Fibroblast of skin of scalp (primary cell): ENCODE measurements around the gene SBNO2.

Source experiments
- DNase-seq: peaks from one replicate; pipeline ENCODE4 v3.0.0-alpha.2; 2013

Gene SBNO2

DNA sequence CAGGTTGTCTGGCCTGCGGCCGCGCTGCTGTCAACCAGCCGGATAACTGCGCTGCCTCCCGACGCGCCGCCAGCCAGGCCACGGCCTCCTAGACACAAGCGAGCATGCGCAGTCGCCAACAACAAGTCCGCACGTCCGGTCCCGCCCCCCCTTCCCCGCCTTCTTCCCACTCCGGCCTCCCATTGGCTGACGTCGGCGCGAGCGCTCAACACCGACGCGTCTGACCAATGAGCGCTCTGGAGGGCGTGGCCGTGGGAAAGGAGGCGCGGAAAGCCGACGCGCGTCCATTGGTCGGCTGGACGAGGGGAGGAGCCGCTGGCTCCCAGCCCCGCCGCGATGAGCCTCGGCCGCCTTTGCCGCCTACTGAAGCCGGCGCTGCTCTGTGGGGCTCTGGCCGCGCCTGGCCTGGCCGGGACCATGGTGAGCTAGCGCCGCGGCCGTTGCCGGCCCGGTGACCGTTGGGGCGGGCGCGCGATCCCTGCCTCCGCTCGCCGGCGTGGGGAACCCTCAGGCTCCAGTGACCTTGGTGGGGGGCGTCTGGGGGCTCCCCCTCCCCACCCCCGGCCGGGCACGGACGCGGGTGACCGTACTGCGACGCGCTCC lies 70.3 kb downstream of the SBNO2 start, which contains the start of gene GPX4:
Gene GPX4 (plus strand): TSS at position 287 of the 603 bp plus-strand sequence. CDS start 50 bp downstream, at position 337.
- peak; percentile 100 for DNase-seq

DNA sequence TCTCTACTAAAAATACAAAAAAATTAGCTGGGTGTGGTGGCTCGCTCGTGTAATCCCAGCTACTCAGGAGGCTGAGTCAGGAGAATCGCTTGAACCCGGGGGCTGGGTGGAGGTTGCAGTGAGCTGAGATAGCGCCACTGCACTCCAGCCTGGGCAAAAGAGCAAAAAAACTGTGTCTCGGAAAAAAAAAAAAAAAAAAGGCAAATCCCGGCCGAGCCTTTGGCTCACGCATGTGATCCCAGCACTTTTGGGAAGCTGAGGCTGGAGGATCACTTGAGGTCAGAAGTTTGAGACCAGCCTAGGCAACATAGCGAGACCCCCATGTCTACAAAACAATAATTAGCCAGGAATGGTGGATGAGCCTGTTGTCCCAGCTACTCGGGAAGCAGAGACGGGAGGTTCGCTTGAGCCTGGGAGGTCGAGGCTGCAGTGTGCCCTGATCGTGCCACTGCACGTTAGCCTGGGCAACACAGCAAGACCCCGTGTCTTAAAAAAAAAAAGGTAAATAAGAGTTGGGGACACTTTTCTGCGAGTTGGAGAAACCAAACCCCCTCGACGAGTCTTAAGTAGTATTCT lies 70.8 kb downstream of the SBNO2 start:
- peak; percentile 40 for DNase-seq

DNA sequence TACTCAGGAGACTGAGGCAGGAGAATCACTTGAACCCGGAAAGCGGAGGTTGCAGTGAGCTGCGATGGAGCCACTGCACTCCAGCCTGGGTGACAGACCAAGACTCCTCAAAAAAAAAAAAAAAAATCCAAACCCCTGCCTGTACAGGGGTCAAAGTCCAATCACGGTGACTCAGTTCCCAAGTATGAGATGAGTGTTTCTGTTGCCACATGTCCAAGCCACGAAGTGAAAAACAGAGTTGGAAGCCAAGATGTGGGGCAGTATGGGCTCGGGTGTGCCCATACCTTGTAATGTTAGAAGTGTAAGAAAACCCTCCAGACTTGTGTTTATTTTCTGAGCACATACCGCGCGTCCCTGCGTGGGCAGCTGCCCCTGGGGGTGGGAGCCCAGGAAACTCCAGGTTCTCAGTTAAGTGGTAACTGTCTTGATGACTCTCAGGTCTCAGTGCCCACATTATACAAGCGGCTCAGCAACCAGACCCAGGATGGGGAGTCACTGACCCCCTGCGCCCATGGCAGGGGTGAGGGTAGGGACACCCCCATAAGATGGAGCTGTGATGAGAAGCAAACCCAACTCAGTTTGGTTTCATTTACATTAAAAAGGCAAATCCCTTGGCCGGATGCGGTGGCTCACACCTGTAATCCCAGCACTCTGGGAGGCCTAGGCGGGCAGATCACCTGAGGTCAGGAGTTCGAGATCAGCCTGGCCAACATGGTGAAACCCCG lies 71.5 kb downstream of the SBNO2 start:
- peak; percentile 99 for DNase-seq

DNA sequence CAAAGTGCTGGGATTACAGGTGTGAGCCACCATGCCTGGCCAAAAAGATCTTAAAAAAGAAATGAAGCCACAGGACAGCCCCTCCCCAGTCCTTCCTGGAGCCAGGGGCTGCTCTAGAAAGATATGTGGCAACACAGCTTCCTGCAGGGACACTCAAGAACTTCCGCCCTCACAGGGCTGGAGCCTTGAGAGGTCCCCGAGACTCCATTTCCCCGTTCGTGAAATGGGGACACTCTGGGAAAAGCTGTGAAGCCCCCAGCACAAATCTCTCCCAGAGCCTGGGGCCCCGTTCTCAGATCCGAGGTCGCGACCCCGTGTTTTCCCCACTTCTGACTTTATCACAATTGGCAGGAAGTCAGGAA lies 72.8 kb downstream of the SBNO2 start:
- DNase-seq = no peak

DNA sequence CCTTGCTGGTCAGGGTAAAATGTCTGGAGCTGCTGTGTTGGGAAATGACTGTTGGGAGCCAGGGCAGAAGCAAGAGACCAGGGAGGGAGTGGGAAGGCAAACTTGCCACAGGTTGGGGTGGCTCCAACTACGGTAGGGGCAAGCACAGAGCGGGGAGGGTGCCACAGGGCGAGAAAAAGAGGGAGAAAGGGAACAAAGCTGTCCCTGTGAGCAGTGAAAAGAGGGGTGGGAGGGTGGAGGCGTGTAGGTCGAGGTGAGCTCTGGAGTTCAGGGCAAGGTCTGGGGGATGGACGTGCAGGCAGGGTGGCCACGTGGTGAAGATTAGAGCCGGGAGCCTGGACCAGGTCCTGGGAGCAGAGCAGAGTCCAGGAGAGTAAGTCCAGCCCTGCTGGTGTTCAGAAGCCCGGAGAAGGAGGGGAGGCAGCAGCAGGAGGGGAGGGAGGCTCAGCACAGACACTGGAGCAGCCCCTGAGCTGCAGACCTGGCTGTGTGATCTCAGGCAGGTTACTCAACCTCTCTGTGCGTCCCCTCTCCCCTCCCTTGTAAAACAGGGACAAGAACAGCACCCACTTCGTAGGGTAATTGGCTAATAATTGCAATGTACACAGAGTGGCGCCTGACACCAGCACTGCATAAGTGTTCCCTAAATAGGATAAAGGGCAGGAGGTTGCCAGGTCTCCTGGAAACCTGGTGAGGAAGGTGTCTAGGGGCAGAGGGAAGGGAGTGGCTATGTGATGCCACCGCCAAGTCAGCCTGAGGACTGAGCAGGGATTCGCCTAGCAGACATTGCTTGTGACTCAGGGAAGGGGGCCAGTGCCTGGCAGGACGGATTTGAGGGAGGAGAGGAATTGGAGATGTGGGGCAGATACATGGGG lies 75.7 kb downstream of the SBNO2 start:
- peak; percentile 13 for DNase-seq

DNA sequence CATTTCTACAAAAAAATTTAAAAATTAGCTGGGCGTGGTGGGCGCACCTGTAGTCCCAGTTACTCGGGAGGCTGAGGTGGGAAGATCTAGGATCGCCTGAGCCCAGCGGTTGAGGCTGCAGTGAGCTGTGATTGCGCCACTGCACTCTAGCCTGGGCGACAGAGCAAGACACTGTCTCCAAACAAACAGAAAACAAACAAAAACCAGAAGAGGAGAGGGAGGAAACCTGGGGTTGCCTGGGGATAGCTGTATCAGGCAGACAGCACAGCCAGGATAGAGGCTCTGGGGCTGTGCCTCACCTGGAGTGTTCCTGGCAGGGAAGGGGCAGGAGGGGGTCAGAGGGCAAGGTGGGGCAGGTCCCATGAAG lies 76.3 kb downstream of the SBNO2 start:
- DNase-seq = no peak

DNA sequence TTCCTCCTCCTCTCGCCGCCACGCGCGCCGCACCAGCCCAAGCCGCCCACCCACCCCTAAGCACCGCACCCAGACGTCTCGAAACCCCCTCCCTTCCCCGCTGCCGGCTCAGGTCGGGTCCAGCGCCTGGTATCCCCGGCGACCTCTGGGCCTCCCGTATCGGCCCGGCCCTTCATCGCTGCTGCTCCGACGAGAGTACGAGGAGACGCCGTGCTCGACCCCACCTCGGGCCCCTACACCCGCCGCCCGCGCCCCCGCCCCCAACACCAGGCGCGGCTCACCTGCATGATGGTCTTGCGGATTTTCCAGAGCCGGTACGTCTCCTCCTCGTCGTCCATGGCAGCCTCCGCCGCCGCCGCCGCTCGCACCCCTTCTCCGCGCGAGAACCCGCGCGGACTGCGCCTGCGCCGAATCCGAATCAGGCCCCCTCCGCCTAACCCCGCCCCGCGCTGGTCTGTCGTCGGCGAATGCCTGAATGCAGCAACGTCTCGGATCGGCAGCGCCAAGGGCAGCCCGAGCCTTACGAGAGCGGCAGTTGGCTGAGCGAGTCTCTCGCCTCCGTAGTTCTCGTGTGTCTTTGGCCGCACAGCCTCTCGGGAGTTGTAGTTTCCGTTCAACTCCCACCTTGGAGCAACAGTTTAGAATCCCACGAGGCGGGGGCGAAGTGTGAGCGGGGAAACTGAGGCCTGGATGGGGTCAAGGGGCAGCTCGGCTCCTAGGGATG lies 78.9 kb downstream of the SBNO2 start, which contains the start of gene POLR2E:
Gene POLR2E (minus strand): TSS at position 398 of the 724 bp plus-strand sequence. CDS start 60 bp downstream, at position 338.
- peak; percentile 99 for DNase-seq

DNA sequence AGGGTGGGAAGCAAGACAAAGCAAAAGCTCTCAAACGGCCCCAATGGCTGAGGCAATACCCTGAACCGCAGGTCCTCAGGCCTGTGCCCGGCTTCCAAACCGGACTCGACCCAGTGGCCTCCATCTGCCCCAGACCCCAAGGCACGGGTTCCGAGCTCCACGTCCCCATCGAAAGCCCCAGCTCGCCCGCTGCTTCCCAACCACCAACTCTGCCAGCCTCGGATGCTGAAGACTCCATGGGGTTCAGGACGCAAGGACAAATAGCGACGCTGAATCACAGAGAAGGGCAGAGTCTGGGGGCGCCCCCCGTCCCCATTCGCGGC lies 79.5 kb downstream of the SBNO2 start:
- no peak for DNase-seq

DNA sequence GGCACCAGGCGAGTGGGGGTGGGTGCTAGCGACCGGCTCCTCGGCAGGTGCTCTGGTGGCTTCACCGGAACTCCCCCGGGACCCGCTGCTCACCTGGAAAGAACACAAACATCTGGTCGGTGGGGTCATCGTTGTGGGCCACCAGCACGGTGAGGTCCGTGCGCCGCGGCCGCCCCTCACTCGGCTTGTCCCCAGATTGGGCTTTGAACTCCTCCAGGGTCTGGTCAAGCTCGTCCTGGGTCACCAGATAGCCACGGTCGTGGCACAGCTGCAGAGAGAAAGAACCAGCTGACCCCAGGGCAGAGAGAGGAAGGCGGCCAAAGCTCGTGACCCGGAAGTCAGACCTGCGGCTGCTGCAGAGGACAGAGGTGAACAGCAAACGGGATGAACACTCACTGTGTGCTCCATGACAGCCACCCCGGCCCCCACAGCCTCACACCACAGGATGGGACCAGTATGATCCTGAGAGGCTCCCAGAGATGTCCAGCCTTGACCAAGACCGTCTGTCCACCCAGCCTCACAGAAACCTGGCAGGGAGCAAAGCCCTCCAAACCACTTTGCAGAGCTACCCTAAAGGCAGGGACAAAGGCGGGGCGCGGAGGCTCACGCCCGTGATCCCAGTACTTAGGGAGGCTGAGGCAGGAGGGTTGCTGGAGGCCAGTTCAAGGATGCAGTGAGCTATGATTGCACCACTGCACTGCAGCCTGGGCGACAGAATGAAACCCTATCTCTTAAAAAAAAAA lies 80.1 kb downstream of the SBNO2 start:
- DNase-seq = no peak

DNA sequence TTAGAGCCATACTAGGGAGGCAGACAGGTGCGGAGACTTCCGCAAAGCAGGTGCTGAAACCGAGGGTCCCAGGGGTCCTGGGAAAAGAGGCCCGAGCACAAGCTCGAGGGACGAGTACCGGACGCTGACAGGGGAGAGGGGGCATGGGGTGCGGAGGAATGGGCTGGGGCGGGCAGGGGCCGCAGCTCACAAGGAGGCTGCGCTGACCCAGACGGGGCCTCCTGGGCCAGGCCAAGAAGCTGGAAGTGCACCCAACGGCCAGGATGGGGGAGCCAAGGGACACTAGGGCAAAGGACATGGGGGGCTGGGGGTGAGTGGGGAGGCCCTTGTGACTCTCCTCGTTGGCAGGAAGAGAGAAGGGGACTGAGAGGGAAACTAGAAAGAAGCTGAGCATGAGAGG lies 80.7 kb downstream of the SBNO2 start:
- no peak for DNase-seq

DNA sequence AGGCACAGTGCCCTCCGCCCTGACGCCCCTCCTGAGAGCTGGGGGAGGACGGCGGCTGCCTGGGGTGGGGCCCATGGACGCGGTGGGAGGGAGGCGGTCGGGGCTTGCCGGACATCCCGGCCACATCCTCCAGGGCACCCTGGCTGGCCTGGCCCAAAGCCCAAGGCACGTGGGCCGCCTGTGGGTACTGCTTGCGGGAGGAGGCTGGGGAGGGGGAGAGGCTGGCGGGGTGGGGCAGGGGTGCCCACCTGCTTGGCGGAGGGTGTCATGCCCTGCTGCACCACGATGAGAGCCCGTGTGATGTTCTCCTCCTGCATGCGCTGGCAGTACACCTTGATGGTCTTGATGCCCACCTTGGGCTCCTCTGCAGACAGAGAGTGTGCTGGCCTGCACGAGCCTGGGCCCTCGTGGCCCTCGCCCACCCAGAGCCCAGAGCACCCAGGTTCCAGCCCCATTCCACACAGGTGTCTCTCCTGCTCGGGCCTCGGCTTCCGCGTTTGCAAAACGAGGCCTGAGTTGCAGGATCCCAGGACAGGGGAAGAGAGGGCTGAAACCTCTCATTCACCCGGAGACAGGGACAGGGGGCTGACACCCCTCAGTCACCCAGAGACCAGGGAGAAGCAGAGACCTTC lies 82.4 kb downstream of the SBNO2 start:
- no peak for DNase-seq

DNA sequence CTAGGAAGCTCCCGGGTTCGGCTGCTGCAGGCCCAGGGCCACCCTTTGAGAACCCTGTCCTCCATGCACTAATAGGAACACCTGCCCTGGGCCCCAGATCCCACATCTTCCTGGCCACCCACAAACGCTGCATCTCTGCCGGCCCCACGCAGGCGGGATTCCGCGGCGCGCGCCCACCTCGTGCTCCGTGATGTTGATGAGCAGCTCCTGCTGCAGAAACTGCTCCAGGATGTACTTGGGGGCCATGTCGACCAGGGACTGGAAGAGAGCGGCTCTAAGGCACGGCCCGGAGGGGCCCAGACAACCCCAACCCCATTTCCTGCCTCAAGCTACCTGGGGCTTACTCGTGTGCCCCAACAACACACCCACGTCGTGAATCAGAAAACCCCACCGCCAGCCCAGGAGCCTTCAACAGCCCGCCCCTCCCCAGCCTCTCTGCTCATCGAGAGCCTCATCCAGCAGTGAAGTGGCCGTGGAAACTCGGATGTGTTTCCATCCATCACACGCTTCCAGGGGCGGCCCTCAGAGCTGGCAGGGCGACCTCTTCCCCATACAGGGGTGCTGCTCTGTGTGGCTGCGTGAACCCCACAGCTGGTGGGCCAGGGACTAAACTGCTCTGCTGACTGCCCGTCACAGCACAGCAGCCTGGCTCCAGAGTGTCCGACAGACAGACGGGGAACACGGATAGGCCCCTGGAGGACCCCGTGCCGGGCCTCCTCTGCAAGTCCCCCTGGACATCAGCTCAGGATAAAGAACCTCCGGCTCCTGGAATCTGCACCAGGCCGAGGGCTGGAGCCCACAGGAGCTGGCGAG lies 83.1 kb downstream of the SBNO2 start:
- DNase-seq = no peak

DNA sequence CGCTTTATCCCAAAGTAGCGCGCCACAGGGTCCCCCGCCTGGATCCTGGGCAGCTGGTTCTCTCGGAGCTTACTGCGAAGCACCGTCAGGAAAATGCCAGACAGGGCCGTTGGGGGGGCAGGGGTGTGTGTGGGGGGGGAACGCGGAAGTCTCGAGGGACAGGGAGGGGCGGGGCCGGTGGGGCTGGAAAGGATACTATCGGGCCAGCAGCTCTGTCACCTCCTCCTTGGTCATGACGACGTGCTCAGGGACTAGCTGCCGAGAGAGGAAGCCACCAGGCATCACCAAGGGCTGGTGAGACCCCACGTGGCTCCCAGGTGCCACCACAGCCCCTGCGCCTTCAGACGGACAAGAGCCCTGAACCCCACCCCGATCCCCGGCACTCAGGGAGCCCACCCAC lies 84.2 kb downstream of the SBNO2 start:
- DNase-seq = no peak

DNA sequence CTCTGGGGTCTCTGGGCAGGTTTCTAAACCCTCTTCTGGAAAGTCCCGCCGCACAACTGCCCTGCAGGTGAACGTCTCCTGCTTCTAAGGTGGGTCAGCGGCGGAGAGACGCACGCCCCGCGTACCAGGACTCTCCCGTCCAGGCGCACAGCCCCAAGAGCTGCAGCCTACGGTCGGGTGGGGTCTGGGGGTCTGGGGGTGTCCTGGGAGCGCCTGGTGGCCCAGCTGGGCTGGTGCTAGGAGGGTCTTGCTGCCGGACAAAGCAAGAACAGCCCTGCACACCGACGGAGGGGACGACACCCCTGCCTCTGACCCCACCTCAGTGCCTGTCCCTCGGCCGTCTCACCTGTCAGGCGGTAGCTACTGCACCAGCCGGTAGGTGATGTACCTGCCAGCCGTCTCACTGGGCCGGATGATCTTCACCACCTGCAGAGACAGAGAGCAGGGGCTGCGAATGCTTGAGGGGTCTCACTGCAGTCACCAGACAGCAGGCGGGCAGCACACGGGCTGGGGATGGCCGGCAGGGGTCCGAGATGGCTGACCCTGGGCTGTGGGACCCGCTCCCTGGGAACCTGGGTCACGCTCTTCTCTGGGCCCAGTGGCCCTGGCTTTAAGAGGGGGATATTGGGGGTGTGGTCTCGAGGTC lies 84.8 kb downstream of the SBNO2 start:
- no peak for DNase-seq

DNA sequence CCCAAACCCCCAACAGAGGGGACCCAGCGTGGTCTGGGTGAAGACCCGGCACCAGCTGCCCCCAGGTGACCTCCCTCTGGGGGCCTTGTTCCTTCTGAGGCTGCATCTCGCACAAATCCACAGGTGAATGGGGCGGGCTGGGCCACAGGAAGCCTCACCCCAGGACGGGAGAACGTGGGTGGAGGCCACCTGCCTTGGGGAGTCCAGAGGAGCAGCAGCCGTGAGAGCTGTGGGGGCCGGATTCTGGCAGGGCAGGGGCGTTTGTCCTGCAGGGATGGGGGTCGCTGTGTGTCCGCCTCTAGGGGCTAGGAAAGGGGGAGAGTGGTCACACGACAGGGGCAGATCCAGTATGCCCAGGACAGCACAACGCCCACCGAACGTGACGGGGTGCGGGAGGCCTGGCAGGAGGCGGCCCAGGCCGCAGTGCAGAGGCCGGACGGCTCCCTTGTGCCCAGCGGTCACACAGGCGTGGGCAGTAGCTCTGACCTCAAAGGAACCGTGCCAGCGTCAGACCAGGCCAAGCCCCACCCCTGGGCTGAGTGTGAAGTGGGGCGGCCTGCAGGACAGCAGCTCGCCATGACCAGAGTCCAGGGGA lies 85.6 kb downstream of the SBNO2 start:
- no peak for DNase-seq

DNA sequence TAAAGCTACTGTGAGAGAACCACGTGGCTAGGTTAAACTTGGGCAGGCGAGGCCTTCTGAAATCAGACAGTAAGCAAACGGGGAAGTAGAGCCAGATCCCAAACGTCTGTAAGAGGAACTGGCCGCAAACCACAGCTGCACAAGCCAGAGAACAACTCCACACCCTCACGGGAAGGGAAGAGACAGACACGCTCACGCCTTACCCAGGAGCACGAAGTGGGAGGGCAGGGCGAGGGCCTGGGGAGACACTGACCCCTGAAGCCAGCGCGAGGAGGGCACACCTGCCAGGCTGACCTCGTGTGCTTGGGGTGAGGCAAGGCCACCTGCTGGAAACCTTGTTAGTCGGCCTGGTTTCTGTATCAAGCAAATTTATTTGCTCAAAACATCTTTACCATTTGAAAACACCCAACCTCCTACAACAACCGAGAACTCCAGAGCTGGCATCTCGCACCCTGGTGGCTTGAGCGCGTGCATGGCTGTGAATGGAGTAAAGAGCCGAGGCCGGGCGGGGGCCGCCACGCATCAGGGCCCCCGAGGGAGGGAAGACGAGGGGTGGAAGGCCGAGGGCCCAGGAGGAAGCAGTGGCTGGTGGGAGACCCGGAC lies 86.2 kb downstream of the SBNO2 start:
- DNase-seq = no peak

DNA sequence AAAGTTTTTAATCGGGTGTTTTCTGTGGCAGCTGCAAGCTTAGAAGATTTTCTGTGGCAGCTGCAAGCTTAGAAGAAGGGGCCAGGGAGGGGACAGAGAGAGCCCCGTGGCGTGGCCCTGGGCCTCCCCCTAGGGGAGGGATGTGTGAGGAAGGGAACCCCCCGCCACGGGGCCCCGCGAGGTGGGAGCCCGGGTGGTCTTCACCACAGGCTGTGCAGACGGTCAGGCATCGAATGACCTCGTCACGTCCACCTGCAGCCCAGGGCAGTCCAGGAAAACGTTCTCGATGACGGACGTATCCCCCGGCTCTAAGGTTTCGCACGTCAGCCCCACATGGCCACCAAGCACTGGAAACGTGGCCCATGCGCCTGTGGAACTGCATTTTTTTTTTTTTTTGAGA lies 87.5 kb downstream of the SBNO2 start:
- DNase-seq = no peak

DNA sequence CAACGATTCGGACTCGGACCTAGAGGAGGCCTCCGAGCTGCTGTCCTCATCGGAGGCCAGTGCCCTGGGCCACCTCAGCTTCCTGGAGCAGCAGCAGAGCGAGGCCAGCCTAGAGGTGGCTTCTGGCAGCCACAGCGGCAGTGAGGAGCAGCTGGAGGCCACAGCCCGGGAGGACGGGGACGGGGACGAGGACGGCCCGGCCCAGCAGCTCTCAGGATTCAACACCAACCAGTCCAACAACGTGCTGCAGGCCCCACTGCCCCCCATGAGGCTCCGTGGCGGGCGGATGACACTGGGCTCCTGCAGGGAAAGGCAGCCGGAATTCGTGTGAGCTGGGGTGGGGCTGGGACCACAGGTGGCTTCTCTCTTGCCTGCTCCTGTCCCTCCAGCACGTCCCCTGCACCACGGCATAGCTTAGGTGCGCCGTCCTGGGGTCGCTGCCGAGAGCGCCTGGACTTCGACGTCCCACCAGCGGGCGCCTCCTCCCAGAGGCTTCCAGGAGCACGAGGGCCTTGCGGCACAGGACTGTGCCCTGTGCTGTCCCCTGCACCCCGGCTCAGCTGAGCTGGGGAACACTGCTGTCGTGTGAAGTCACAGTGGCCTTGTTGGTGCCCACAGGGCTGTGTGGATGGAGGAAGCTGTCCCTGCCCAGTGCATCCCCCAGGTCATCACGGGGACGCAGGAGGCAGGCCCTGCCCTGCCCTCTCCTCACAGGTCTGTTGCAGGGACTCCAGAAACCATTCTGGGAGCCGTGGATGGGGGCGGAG lies 88.2 kb downstream of the SBNO2 start:
- DNase-seq = no peak
